Peyer's patch (tissue), 4 donors: ENCODE results near the gene INTS6.

ENCODE experiments used
- POLR2A ChIP-seq, 2 donors: fragments of 450-650 bp; IDR thresholded peaks; one replicate each; pipeline ENCODE4 v1.5.1; 2017; ENCODE audit warnings: antibody characterized with exemption in 2 of 2, mild to moderate bottlenecking in 2 of 2, moderate library complexity in 2 of 2
- TF ChIP-seq, protein P1 (sequence below), 6 experiments: fragments of 450-650 bp in 4 of 6; fragments of 200-600 bp in 2 of 6; sonication (generic) in 1 of 6; IDR thresholded peaks; one replicate each; pipeline ENCODE4 v1.5.1; 2017 to 2019; ENCODE audit warnings: antibody characterized with exemption in 6 of 6, mild to moderate bottlenecking in 3 of 6, moderate library complexity in 1 of 6

DNA sequence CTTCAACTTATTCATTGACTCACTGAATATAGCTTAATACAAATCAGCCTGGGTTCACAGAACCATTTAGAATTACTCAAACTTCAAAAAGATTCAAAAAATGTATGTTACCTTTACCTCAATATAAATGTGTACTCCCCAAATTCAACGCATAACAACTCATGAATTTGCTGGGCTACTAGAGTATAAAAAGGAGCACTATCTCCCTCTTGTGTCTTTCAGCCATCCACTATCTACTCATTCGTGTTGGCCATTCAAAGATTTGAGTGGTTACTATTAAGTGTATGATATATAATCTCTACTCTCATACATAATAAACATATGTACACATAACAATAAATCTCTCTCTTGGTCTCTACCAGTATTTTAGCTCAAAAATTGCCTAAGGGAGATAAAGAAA, 20.3 kb downstream of the INTS6 start:
- TF ChIP-seq, protein P1, sequence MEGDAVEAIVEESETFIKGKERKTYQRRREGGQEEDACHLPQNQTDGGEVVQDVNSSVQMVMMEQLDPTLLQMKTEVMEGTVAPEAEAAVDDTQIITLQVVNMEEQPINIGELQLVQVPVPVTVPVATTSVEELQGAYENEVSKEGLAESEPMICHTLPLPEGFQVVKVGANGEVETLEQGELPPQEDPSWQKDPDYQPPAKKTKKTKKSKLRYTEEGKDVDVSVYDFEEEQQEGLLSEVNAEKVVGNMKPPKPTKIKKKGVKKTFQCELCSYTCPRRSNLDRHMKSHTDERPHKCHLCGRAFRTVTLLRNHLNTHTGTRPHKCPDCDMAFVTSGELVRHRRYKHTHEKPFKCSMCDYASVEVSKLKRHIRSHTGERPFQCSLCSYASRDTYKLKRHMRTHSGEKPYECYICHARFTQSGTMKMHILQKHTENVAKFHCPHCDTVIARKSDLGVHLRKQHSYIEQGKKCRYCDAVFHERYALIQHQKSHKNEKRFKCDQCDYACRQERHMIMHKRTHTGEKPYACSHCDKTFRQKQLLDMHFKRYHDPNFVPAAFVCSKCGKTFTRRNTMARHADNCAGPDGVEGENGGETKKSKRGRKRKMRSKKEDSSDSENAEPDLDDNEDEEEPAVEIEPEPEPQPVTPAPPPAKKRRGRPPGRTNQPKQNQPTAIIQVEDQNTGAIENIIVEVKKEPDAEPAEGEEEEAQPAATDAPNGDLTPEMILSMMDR (IDR thresholded peaks at IDR 0.05) = no peak
- no peak for TF ChIP-seq POLR2A (IDR thresholded peaks at IDR 0.05)
